Glutamatergic neuron (in vitro differentiated cells): ENCODE measurements around the gene TRPC4AP. TPM values are rescaled to one million over a fixed set of nuclear protein-coding genes. Genes with fewer than 3 reads are reported as not detected.

ENCODE experiments used
- DNase-seq: peaks from one replicate; pipeline ENCODE4 v3.0.0; 2022
- H3K27ac Mint-ChIP-seq: one replicate; pipeline ENCODE4 v1.8.0; 2020; ENCODE audit warnings: mild to moderate bottlenecking, mixed read lengths, inconsistent platforms; ENCODE audit not compliant: unreplicated experiment
- H3K27me3 Mint-ChIP-seq: one replicate; pipeline ENCODE4 v1.8.0; 2020; ENCODE audit warnings: mild to moderate bottlenecking, moderate library complexity, mixed read lengths, inconsistent platforms; ENCODE audit not compliant: unreplicated experiment
- H3K36me3 Mint-ChIP-seq: one replicate; pipeline ENCODE4 v1.8.0; 2020; ENCODE audit warnings: mild to moderate bottlenecking, mixed read lengths, inconsistent platforms; ENCODE audit not compliant: unreplicated experiment
- H3K4me1 Mint-ChIP-seq: one replicate; pipeline ENCODE4 v1.8.0; 2020; ENCODE audit warnings: mild to moderate bottlenecking, low read depth, mixed read lengths, inconsistent platforms; ENCODE audit not compliant: unreplicated experiment
- H3K4me3 Mint-ChIP-seq: one replicate; pipeline ENCODE4 v1.8.0; 2020; ENCODE audit warnings: mild to moderate bottlenecking, mixed read lengths, inconsistent platforms; ENCODE audit not compliant: unreplicated experiment
- H3K9me3 Mint-ChIP-seq: one replicate; pipeline ENCODE4 v1.8.0; 2020; ENCODE audit warnings: mild to moderate bottlenecking, moderate library complexity, mixed read lengths, inconsistent platforms; ENCODE audit not compliant: unreplicated experiment
- microRNA-seq: library from miRNA; unstranded; fragments of <30 nt; microRNA quantifications from one replicate; pipeline ENCODE4, GENCODE V29; 2020; ENCODE audit not compliant: unreplicated experiment
- total RNA-seq: library from RNA; stranded (reverse); fragmentation: NEBNext Ultra II Directional; extraction: Animal tissue kit (Norgen Biotek cat#: 25700); gene quantifications from one replicate; pipeline ENCODE4 v1.2.1, GENCODE V29; 2021; ENCODE audit not compliant: unreplicated experiment
- TF ChIP-seq, protein P1 (sequence below): fragments of 200-600 bp; sonication (generic); IDR thresholded peaks from one replicate; pipeline ENCODE4 v1.5.0; 2021; ENCODE audit not compliant: partially characterized antibody, unreplicated experiment

Gene TRPC4AP
- total RNA-seq, 1 donor from 2014 or later: 67.5 TPM

DNA sequence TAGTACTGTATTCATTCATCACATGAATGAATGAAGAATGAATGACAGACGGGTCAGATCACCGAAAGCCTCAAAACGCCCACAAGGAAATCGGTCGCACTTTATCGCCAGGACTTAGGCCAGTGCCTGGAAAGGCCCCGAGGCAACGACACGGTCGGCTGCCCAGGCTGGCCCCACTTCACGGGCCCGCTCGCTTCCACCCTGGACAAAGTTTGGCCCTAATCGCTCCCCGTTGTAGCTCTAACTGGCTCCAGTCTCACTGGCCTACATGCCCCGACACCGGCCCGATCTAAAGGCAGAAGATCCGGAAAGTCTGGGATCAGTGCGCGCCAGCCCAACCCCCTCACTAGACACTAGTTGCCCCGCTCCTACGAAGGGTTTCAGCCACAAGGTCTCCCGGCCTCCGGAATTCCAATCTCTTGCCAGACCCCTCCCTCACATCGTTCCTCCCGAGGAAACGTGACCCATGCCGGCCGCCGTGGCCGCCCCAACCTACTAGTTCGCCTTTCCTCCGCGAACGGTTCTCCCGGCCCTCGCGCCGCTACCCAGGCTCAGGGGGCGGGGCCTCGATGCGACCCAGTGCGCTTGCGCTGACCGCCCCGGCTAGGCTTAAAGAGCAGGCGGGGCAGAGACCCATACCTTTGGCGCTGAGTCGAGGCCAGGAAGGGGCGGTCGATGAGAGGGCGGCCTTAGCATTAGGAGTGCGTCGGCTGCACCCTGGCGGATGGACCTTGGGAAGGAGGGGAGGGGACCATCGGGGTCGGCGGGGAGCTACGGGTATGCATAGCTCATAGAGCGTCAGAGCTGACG lies 137.2 kb downstream of the TRPC4AP start, which contains the start of the genes GSS and MYH7B:
GSS (minus strand) TSS at position 576 of the 810 bp plus-strand sequence. CDS start 3,954 bp downstream, outside the sequence.
MYH7B (plus strand) TSS at position 638 of the 810 bp plus-strand sequence. CDS start 22,138 bp downstream, outside the sequence.
- H3K36me3 Mint-ChIP-seq: no peaks in the 10 kb centered on the region
- peak within 1 kb of the TSS; percentile 98 for H3K27ac Mint-ChIP-seq
- H3K4me3 Mint-ChIP-seq: peak within 1 kb of the TSS; percentile 99
- H3K9me3 Mint-ChIP-seq: peaks cover 8% of the 10 kb centered on the region
- H3K27me3 Mint-ChIP-seq: peaks cover 11% of the 10 kb centered on the region
- DNase-seq: peak; percentile 100
- TF ChIP-seq, protein P1, sequence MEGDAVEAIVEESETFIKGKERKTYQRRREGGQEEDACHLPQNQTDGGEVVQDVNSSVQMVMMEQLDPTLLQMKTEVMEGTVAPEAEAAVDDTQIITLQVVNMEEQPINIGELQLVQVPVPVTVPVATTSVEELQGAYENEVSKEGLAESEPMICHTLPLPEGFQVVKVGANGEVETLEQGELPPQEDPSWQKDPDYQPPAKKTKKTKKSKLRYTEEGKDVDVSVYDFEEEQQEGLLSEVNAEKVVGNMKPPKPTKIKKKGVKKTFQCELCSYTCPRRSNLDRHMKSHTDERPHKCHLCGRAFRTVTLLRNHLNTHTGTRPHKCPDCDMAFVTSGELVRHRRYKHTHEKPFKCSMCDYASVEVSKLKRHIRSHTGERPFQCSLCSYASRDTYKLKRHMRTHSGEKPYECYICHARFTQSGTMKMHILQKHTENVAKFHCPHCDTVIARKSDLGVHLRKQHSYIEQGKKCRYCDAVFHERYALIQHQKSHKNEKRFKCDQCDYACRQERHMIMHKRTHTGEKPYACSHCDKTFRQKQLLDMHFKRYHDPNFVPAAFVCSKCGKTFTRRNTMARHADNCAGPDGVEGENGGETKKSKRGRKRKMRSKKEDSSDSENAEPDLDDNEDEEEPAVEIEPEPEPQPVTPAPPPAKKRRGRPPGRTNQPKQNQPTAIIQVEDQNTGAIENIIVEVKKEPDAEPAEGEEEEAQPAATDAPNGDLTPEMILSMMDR: no peak
- H3K4me1 Mint-ChIP-seq: peaks cover 15% of the 10 kb centered on the region

- Mint-ChIP-seq H3K27me3 (peaks cover 11% of the 10 kb centered on the region), H3K36me3 (no peaks in the 10 kb centered on the region), H3K27ac (peak overlapping the region; percentile 98), H3K4me1 (peaks cover 15% of the 10 kb centered on the region), H3K9me3 (peaks cover 8% of the 10 kb centered on the region), H3K4me3 (peak overlapping the region; percentile 99)
- TF ChIP-seq, protein P1: no peak
- no peak for DNase-seq
Observed at GRCh38 chr20:34954904-34955230, 137.7 kb downstream of the TRPC4AP start.

- Mint-ChIP-seq H3K27ac (no peak overlapping the region), H3K27me3 (peaks cover 11% of the 10 kb centered on the region), H3K9me3 (peaks cover 8% of the 10 kb centered on the region), H3K4me1 (peaks cover 15% of the 10 kb centered on the region), H3K4me3 (no peak overlapping the region), H3K36me3 (no peaks in the 10 kb centered on the region)
- TF ChIP-seq, protein P1: no peak
- no peak for DNase-seq
Observed at GRCh38 chr20:34953960-34954359, 138.6 kb downstream of the TRPC4AP start.

GRCh38 chr20:34952671-34953070 lies 139.9 kb downstream of the TRPC4AP start:
- Mint-ChIP-seq H3K4me3 (no peak overlapping the region), H3K36me3 (no peaks in the 10 kb centered on the region), H3K27me3 (peaks cover 11% of the 10 kb centered on the region), H3K4me1 (peaks cover 15% of the 10 kb centered on the region), H3K27ac (no peak overlapping the region), H3K9me3 (peaks cover 8% of the 10 kb centered on the region)
- TF ChIP-seq, protein P1: no peak
- no peak for DNase-seq

Small RNA genes within 50 kb of the gene (microRNA-seq; reads per million reads assigned to microRNA genes)
- gene MIR499A (not detected), gene MIR499B (not detected)

Other genes with a start within 250 kb of the TRPC4AP start
- 81.9 TPM for gene GGT7, start 220.0 kb downstream of the TRPC4AP start, total RNA-seq
- 53.3 TPM for gene ACSS2, start 216.2 kb downstream of the TRPC4AP start, total RNA-seq
- gene GSS, start 137.0 kb downstream of the TRPC4AP start, total RNA-seq: 28.2 TPM
- gene MYH7B, start 136.9 kb downstream of the TRPC4AP start, total RNA-seq: 1.5 TPM
- 10.8 TPM for gene EDEM2, start 54.5 kb upstream of the TRPC4AP start, total RNA-seq
- gene PROCR, start 79.3 kb upstream of the TRPC4AP start, total RNA-seq: 0.32 TPM
- 19.0 TPM for gene MMP24, start 133.9 kb upstream of the TRPC4AP start, total RNA-seq
- 99.0 TPM for gene MMP24OS, start 185.3 kb upstream of the TRPC4AP start, total RNA-seq
- gene EIF6, start 192.0 kb upstream of the TRPC4AP start, total RNA-seq: 85.2 TPM
- gene FAM83C, start 199.6 kb upstream of the TRPC4AP start, total RNA-seq: not detected